GM23338 (cell line): Measurements from ENCODE around the gene AKT2. TPM values are rescaled to one million over a fixed set of nuclear protein-coding genes. Genes with fewer than 3 reads are reported as not detected.

Source experiments
- ATAC-seq: fragments of 200-7000 bp; cut with Tn5 transposase; 3 replicates; pipeline ENCODE4 v1.9.1; 2020
- DNase-seq: peaks from one replicate; pipeline ENCODE4 v3.0.0-alpha.2; 2015; ENCODE audit warnings: low spot score
- H2AFZ ChIP-seq: fragments of 200-600 bp; sonication (generic); 2 replicates; pipeline ENCODE4 v1.8.0; 2016; ENCODE audit warnings: antibody characterized with exemption, mild to moderate bottlenecking, moderate library complexity
- H3F3A ChIP-seq: fragments of 200-600 bp; sonication (generic); replicated peaks from 2 replicates; pipeline ENCODE4 v1.8.0; 2017; ENCODE audit warnings: antibody characterized with exemption, mixed run types, low read depth
- H3K27ac ChIP-seq: fragments of 200-600 bp; sonication (generic); 2 replicates; pipeline ENCODE4 v1.6.1; 2016; ENCODE audit warnings: low read depth
- H3K27me3 ChIP-seq: fragments of 200-600 bp; sonication (generic); 2 replicates; pipeline ENCODE4 v1.8.0; 2016; ENCODE audit warnings: mild to moderate bottlenecking, mixed run types, moderate library complexity; ENCODE audit not compliant: insufficient read depth
- H3K36me3 ChIP-seq: fragments of 200-600 bp; sonication (generic); 2 replicates; pipeline ENCODE4 v1.8.0; 2016; ENCODE audit warnings: mild to moderate bottlenecking; ENCODE audit not compliant: insufficient read depth
- H3K4me1 ChIP-seq: fragments of 200-600 bp; sonication (generic); 2 replicates; pipeline ENCODE4 v1.8.0; 2016; ENCODE audit warnings: mild to moderate bottlenecking, moderate library complexity; ENCODE audit not compliant: insufficient read depth
- H3K4me2 ChIP-seq: fragments of 200-600 bp; sonication (generic); 2 replicates; pipeline ENCODE4 v1.7.1; 2017; ENCODE audit warnings: mixed run types
- H3K4me3 ChIP-seq: fragments of 200-600 bp; sonication (generic); 2 replicates; pipeline ENCODE4 v1.6.1; 2016; ENCODE audit warnings: mixed run types
- H3K79me2 ChIP-seq: fragments of 200-600 bp; sonication (generic); replicated peaks from 2 replicates; pipeline ENCODE4 v1.8.0; 2017; ENCODE audit warnings: mild to moderate bottlenecking; ENCODE audit not compliant: insufficient read depth
- H3K9me2 ChIP-seq: fragments of 200-600 bp; sonication (generic); 2 replicates; pipeline ENCODE4 v1.8.0; 2017; ENCODE audit not compliant: insufficient read depth
- H4K20me1 ChIP-seq: fragments of 200-600 bp; sonication (generic); replicated peaks from 2 replicates; pipeline ENCODE4 v1.8.0; 2017; ENCODE audit warnings: mild to moderate bottlenecking; ENCODE audit not compliant: insufficient read depth
- H3K27ac Mint-ChIP-seq: 2 replicates; pipeline ENCODE4 v1.8.0; 2020; ENCODE audit warnings: inconsistent platforms, mild to moderate bottlenecking, moderate library complexity, mixed read lengths
- H3K27me3 Mint-ChIP-seq: 3 replicates; pipeline ENCODE4 v1.8.0; 2022; ENCODE audit warnings: low read depth, mild to moderate bottlenecking, moderate library complexity, mixed read lengths, inconsistent platforms; ENCODE audit not compliant: insufficient read depth, poor library complexity
- H3K36me3 Mint-ChIP-seq: 3 replicates; pipeline ENCODE4 v1.8.0; 2021; ENCODE audit warnings: low read depth, mild to moderate bottlenecking, inconsistent platforms, moderate library complexity, mixed read lengths
- H3K4me1 Mint-ChIP-seq: 3 replicates; pipeline ENCODE4 v1.8.0; 2020; ENCODE audit warnings: mild to moderate bottlenecking, inconsistent platforms, mixed read lengths
- H3K4me3 Mint-ChIP-seq: 3 replicates; pipeline ENCODE4 v1.8.0; 2021; ENCODE audit warnings: moderate library complexity, mild to moderate bottlenecking, inconsistent platforms, mixed read lengths
- H3K9me3 Mint-ChIP-seq: 3 replicates; pipeline ENCODE4 v1.8.0; 2020; ENCODE audit warnings: moderate library complexity, mild to moderate bottlenecking, inconsistent platforms, mixed read lengths
- CTCF ChIP-seq, 2 experiments: fragments of 200-600 bp in 1 of 2; sonication (generic) in 1 of 2; conservative IDR thresholded peaks; 2 replicates each; pipeline versions ENCODE4 v1.5.1 to v1.6.1; 2016 to 2017; ENCODE audit warnings: antibody characterized with exemption in 2 of 2, low read depth in 2 of 2, mild to moderate bottlenecking in 2 of 2, moderate library complexity in 1 of 2
- ETS1 ChIP-seq: IDR thresholded peaks from 2 replicates; pipeline ENCODE4 v1.6.1; 2016; ENCODE audit warnings: antibody characterized with exemption
- EZH2 ChIP-seq: fragments of 200-600 bp; sonication (generic); IDR thresholded peaks from one replicate; pipeline ENCODE4 v1.8.0; 2017; ENCODE audit warnings: antibody characterized with exemption, mild to moderate bottlenecking, low read depth; ENCODE audit not compliant: unreplicated experiment
- EZH2phosphoT487 ChIP-seq: fragments of 200-600 bp; sonication (generic); IDR thresholded peaks from one replicate; pipeline ENCODE4 v1.8.1; 2018; ENCODE audit warnings: antibody characterized with exemption; ENCODE audit not compliant: unreplicated experiment
- JUNB ChIP-seq: IDR thresholded peaks from one replicate; pipeline ENCODE4 v1.6.1; 2016; ENCODE audit warnings: antibody characterized with exemption; ENCODE audit not compliant: unreplicated experiment
- POLR2AphosphoS5 ChIP-seq: IDR thresholded peaks from 2 replicates; pipeline ENCODE4 v1.6.1; 2016; ENCODE audit warnings: antibody characterized with exemption, low read depth
- ZNF114 ChIP-seq: fragments of 250-450 bp; sonication (Bioruptor Pico); IDR thresholded peaks from 2 replicates; pipeline ENCODE4 v1.5.0; 2020; ENCODE audit warnings: mild to moderate bottlenecking, moderate library complexity
- polyA plus RNA-seq: library from polyadenylated mRNA; unstranded; fragments of >200 nt; fragmentation: Nextera tagmentation; extraction: Ambion mirVana; gene quantifications from 2 replicates; pipeline ENCODE4 v1.2.1, GENCODE V29; 2016
- total RNA-seq: library from RNA; depleted of rRNA; stranded (reverse); fragments of >200 nt; shearing (Covaris generic); gene quantifications from 2 replicates; pipeline ENCODE4 v1.2.3, GENCODE V29; 2014

The AKT2 gene
- total and polyA plus RNA-seq, 2 experiments from 2014 or later, result 17.6 to 123 TPM

- TF ChIP-seq EZH2, result no peak
- no peak for TF ChIP-seq JUNB
- no peak for TF ChIP-seq ETS1
- no peak for TF ChIP-seq POLR2AphosphoS5
- Histone ChIP-seq H3K9me2 (no peaks in the 10 kb centered on the region), H3F3A (no peaks in the 10 kb centered on the region), H3K36me3 (no peaks in the 10 kb centered on the region), H3K4me2 (no peak overlapping the region), H2AFZ (no peak overlapping the region), H3K4me3 (no peak overlapping the region), H3K27me3 (no peaks in the 10 kb centered on the region), H3K79me2 (peaks cover 78% of the 10 kb centered on the region), H3K4me1 (peaks cover 10% of the 10 kb centered on the region), H3K27ac (no peak overlapping the region), H4K20me1 (peaks cover 15% of the 10 kb centered on the region)
- H3K27ac Mint-ChIP-seq, result no peak overlapping the region
- DNase-seq (no peak), ATAC-seq (no peak)
- peaks cover 7% of the 10 kb centered on the region; the same call in 2 of the 3 replicates for H3K36me3 Mint-ChIP-seq
- H3K4me3 Mint-ChIP-seq, result no peak overlapping the region
- H3K9me3 Mint-ChIP-seq, result no peaks in the 10 kb centered on the region; the same call in 2 of the 3 replicates
- H3K27me3 Mint-ChIP-seq, result peaks cover 8% of the 10 kb centered on the region
- peaks cover 40% of the 10 kb centered on the region for H3K4me1 Mint-ChIP-seq
Observed at GRCh38 chr19:40271706-40272105, 13.4 kb downstream of the AKT2 start.

DNA sequence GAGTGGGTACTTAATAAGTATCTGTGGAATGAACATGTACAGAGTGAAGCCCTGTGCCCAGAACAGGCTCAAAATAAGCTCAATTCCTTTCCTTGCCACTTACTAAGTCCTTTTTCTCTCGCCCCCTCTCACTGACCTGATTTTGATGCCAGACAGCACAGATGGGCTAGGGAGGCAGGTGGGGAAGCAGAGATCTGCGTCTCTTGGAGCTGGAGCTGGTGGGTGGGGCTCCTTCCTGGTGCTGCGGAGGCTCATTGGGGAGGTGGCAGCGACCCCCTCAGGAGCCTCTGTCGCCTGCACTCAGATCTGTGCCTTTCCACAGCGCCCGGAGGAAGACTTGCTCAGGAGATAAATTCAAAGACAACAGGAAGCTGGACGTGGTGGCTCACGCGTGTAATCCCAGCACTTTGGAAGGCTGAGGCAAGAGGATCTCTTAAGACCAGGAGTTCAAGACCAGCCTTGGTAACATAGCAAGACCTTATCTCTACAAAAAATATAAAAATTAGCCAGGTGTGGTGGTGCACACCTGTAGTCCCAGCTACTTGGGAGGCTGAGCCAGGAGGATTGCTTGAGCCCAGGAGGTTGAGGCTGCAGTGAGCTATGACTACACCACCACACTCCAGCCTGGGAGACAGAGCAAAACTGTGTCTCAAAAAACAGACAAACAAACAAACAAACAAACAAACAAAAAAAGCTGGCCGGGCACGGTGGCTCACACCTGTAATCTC is 14.6 kb downstream of the AKT2 start:
- Mint-ChIP-seq H3K4me1 (peaks cover 40% of the 10 kb centered on the region), H3K27ac (peak overlapping the region; percentile 59), H3K4me3 (no peak overlapping the region), H3K36me3 (peaks cover 7% of the 10 kb centered on the region; the same call in 2 of the 3 replicates), H3K27me3 (peaks cover 8% of the 10 kb centered on the region), H3K9me3 (no peaks in the 10 kb centered on the region; the same call in 2 of the 3 replicates)
- no peak overlapping the region for H3K4me3 ChIP-seq
- H3K4me1 ChIP-seq, result peaks cover 10% of the 10 kb centered on the region
- H2AFZ ChIP-seq, result no peak overlapping the region
- TF ChIP-seq EZH2phosphoT487, result no peak
- TF ChIP-seq CTCF (conservative IDR thresholded peaks at IDR 0.05; ENCODE audit: low read depth in 2 of 2), result peak; percentile 50 to 59
- no peak for TF ChIP-seq ZNF114
- no peaks in the 10 kb centered on the region for H3K27me3 ChIP-seq
- H3K27ac ChIP-seq, result no peak overlapping the region
- no peak overlapping the region for H3K4me2 ChIP-seq
- ATAC-seq, result peak; percentile 54
- H3F3A ChIP-seq, result no peaks in the 10 kb centered on the region
- no peaks in the 10 kb centered on the region for H3K9me2 ChIP-seq
- H3K36me3 ChIP-seq, result no peaks in the 10 kb centered on the region
- H4K20me1 ChIP-seq, result peaks cover 15% of the 10 kb centered on the region
- peaks cover 68% of the 10 kb centered on the region for H3K79me2 ChIP-seq
- DNase-seq, result peak; percentile 71
